Ectodermal cell (in vitro differentiated cells): ENCODE measurements around the gene ADORA3.
A peak's percentile ranks its signal among the peaks of the same experiment; 100 is the strongest.

Experiments
- H3K27ac ChIP-seq: 2 replicates; pipeline ENCODE4 v1.7.0; 2013; ENCODE audit warnings: mild to moderate bottlenecking, low read depth, low read length; ENCODE audit not compliant: insufficient read depth, poor library complexity, severe bottlenecking
- H3K27me3 ChIP-seq: 2 replicates; pipeline ENCODE4 v1.7.0; 2013; ENCODE audit warnings: mild to moderate bottlenecking, low read length; ENCODE audit not compliant: insufficient read depth, control insufficient read depth, poor library complexity, severe bottlenecking
- H3K36me3 ChIP-seq: one replicate; pipeline ENCODE4 v1.7.0; 2013; ENCODE audit warnings: low read length; ENCODE audit not compliant: control insufficient read depth, insufficient read depth
- H3K4me1 ChIP-seq: one replicate; pipeline ENCODE4 v1.7.0; 2013; ENCODE audit warnings: low read length; ENCODE audit not compliant: control insufficient read depth, insufficient read depth
- H3K4me3 ChIP-seq: 2 replicates; pipeline ENCODE4 v1.7.0; 2013; ENCODE audit warnings: low read depth, low read length, control low read depth; ENCODE audit not compliant: insufficient read depth
- H3K9me3 ChIP-seq: 2 replicates; pipeline ENCODE4 v1.7.0; 2013; ENCODE audit warnings: mild to moderate bottlenecking, low read length, moderate library complexity; ENCODE audit not compliant: control insufficient read depth
- WGBS, 2 experiments: methylation state at CpG; one replicate each; pipeline ENCODE4 v1.1.7; 2013; ENCODE audit warnings: missing lambda C conversion rate in 2 of 2; 5-methylcytosine and 5-hydroxymethylcytosine counted together

The ADORA3 gene

GRCh38 chr1:111509997-111510375 is 6.6 kb upstream of the ADORA3 start:
- Histone ChIP-seq H3K4me1 (peaks cover 5% of the 10 kb centered on the region), H3K27ac (no peak overlapping the region), H3K9me3 (no peaks in the 10 kb centered on the region), H3K4me3 (no peak overlapping the region), H3K27me3 (no peaks in the 10 kb centered on the region), H3K36me3 (no peaks in the 10 kb centered on the region)
- 86 to 93% methylated on average over 3 of the region's 3 CpGs for WGBS, 2 experiments

- no peaks in the 10 kb centered on the region for H3K9me3 ChIP-seq
- 23 to 24% methylated on average over 15 of the region's 15 CpGs for WGBS, 2 experiments
- H3K4me1 ChIP-seq: peaks cover 5% of the 10 kb centered on the region
- H3K4me3 ChIP-seq: peak overlapping the region; percentile 41
- peak overlapping the region; percentile 58 for H3K27ac ChIP-seq
- no peaks in the 10 kb centered on the region for H3K36me3 ChIP-seq
- H3K27me3 ChIP-seq: no peaks in the 10 kb centered on the region
Measured at GRCh38 chr1:111507411-111508201, 4.2 kb upstream of the ADORA3 start.

GRCh38 chr1:111506561-111506960 is 3.1 kb upstream of the ADORA3 start:
- H3K4me3 ChIP-seq: no peak overlapping the region
- H3K36me3 ChIP-seq: no peaks in the 10 kb centered on the region
- peaks cover 5% of the 10 kb centered on the region for H3K4me1 ChIP-seq
- WGBS, 2 experiments: 36 to 50% methylated on average over 2 of the region's 2 CpGs
- H3K9me3 ChIP-seq: no peaks in the 10 kb centered on the region
- H3K27ac ChIP-seq: no peak overlapping the region
- H3K27me3 ChIP-seq: no peaks in the 10 kb centered on the region

- Histone ChIP-seq H3K4me1 (peaks cover 5% of the 10 kb centered on the region), H3K4me3 (no peak overlapping the region), H3K36me3 (no peaks in the 10 kb centered on the region), H3K27me3 (no peaks in the 10 kb centered on the region), H3K27ac (no peak overlapping the region), H3K9me3 (no peaks in the 10 kb centered on the region)
- 94% methylated on average over 6 of the region's 6 CpGs for WGBS, 2 experiments
Measured at GRCh38 chr1:111505641-111506119, 2.2 kb upstream of the ADORA3 start.

- Histone ChIP-seq H3K36me3 (no peaks in the 10 kb centered on the region), H3K4me3 (no peak overlapping the region), H3K27ac (no peak overlapping the region), H3K4me1 (peaks cover 5% of the 10 kb centered on the region), H3K9me3 (no peaks in the 10 kb centered on the region), H3K27me3 (no peaks in the 10 kb centered on the region)
- WGBS, 2 experiments: 74 to 77% methylated on average over 6 of the region's 6 CpGs
Measured at GRCh38 chr1:111504097-111504496, 664 bp upstream of the ADORA3 start.

- H3K9me3 ChIP-seq: no peaks in the 10 kb centered on the region
- WGBS, 2 experiments: 95 to 97% methylated on average over 5 to 6 of the region's 7 CpGs
- no peaks in the 10 kb centered on the region for H3K36me3 ChIP-seq
- H3K4me3 ChIP-seq: no peak overlapping the region
- no peak overlapping the region for H3K27ac ChIP-seq
- no peaks in the 10 kb centered on the region for H3K4me1 ChIP-seq
- no peaks in the 10 kb centered on the region for H3K27me3 ChIP-seq
Measured at GRCh38 chr1:111501645-111502044, 1.8 kb downstream of the ADORA3 start.

GRCh38 chr1:111499026-111499785 is 4.2 kb downstream of the ADORA3 start:
- H3K4me1 ChIP-seq: no peaks in the 10 kb centered on the region
- no peaks in the 10 kb centered on the region for H3K36me3 ChIP-seq
- WGBS, 2 experiments: 83 to 93% methylated on average over 4 to 5 of the region's 5 CpGs
- no peak overlapping the region for H3K27ac ChIP-seq
- no peaks in the 10 kb centered on the region for H3K27me3 ChIP-seq
- H3K9me3 ChIP-seq: no peaks in the 10 kb centered on the region
- H3K4me3 ChIP-seq: no peak overlapping the region

- WGBS, 2 experiments: 92 to 93% methylated on average over 5 of the region's 5 CpGs
- Histone ChIP-seq H3K9me3 (no peaks in the 10 kb centered on the region), H3K27me3 (no peaks in the 10 kb centered on the region), H3K4me3 (no peak overlapping the region), H3K4me1 (no peaks in the 10 kb centered on the region), H3K36me3 (no peaks in the 10 kb centered on the region), H3K27ac (no peak overlapping the region)
Measured at GRCh38 chr1:111497592-111497991, 5.8 kb downstream of the ADORA3 start.

GRCh38 chr1:111496398-111496797 is 7.0 kb downstream of the ADORA3 start:
- H3K27ac ChIP-seq: no peak overlapping the region
- H3K4me3 ChIP-seq: no peak overlapping the region
- 90 to 96% methylated on average over 4 of the region's 4 CpGs for WGBS, 2 experiments
- H3K4me1 ChIP-seq: no peaks in the 10 kb centered on the region
- H3K36me3 ChIP-seq: no peaks in the 10 kb centered on the region
- no peaks in the 10 kb centered on the region for H3K27me3 ChIP-seq
- H3K9me3 ChIP-seq: no peaks in the 10 kb centered on the region

- no peaks in the 10 kb centered on the region for H3K4me1 ChIP-seq
- H3K27me3 ChIP-seq: no peaks in the 10 kb centered on the region
- no peaks in the 10 kb centered on the region for H3K9me3 ChIP-seq
- H3K27ac ChIP-seq: no peak overlapping the region
- no peaks in the 10 kb centered on the region for H3K36me3 ChIP-seq
- WGBS, 2 experiments: 91 to 96% methylated on average over 7 of the region's 7 CpGs
- no peak overlapping the region for H3K4me3 ChIP-seq
Measured at GRCh38 chr1:111491070-111491469, 12.4 kb downstream of the ADORA3 start.
